Activated naive CD8-positive, alpha-beta T cell treated with anti-CD3 and anti-CD28 coated beads, Interleukin-2, amount 50 U/mL, for 24 hours (primary cell): Measurements from ENCODE around the gene BRF1.

Experiments used
- ATAC-seq: fragments of 150-1000 bp; cut with Tn5 transposase; one replicate; pipeline ENCODE4 v1.10.0; 2021
- DNase-seq: peaks from one replicate; pipeline ENCODE4 v3.0.0; 2021
- H3K27ac Mint-ChIP-seq: one replicate; pipeline ENCODE4 v1.8.0; 2021; ENCODE audit warnings: mild to moderate bottlenecking, mixed read lengths
- H3K27me3 Mint-ChIP-seq: one replicate; pipeline ENCODE4 v1.8.0; 2021; ENCODE audit warnings: mixed read lengths
- H3K36me3 Mint-ChIP-seq: one replicate; pipeline ENCODE4 v1.8.0; 2021; ENCODE audit warnings: low read depth, mixed read lengths
- H3K4me1 Mint-ChIP-seq: one replicate; pipeline ENCODE4 v1.8.0; 2021; ENCODE audit warnings: mixed read lengths
- H3K4me3 Mint-ChIP-seq: one replicate; pipeline ENCODE4 v1.8.0; 2021; ENCODE audit warnings: mild to moderate bottlenecking, moderate library complexity, mixed read lengths
- H3K9me3 Mint-ChIP-seq: one replicate; pipeline ENCODE4 v1.8.0; 2021; ENCODE audit warnings: mixed read lengths

The BRF1 gene

DNA sequence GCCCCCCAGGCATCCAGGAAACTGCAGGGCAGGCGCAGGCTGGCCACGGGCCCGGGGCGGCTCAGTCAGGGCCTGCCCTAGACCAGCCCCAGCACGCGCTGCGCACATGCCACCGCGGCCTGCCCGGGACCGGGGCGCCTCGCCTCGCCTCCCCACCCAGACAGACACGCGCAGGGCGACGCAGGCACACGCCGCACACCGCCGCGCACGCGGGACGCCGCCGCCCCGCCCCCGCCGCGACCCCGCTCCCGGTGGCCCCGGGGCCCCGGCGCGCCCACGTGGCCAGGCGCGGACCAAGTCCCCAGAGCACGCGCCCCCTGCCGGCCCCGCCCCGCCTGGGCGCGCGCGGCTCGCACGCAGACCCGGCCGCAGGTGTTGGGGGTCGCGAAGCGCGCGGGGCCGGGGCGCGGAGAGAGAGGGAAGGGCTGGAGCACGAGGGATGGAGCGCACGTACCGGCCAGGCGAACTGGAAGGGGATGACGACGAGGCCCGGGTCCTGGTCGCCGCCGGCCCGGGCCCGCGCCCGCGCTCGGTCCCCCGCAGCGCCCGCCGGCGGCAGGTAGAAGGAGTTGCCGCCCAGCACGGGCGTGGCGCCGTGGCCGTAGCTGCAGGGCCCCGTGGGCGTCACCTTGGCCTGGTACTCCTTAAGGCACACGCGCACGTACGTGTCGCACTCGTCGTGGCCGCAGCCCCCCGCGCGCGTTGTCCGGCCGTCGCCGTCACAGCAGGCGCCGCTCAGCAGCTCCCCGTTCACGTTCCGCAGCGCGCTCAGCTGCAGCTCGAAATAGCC lies 133.3 kb downstream of the BRF1 start:
- H3K4me1 Mint-ChIP-seq = peaks cover 3% of the 10 kb centered on the region
- ATAC-seq = no peak
- no peak for DNase-seq

DNA sequence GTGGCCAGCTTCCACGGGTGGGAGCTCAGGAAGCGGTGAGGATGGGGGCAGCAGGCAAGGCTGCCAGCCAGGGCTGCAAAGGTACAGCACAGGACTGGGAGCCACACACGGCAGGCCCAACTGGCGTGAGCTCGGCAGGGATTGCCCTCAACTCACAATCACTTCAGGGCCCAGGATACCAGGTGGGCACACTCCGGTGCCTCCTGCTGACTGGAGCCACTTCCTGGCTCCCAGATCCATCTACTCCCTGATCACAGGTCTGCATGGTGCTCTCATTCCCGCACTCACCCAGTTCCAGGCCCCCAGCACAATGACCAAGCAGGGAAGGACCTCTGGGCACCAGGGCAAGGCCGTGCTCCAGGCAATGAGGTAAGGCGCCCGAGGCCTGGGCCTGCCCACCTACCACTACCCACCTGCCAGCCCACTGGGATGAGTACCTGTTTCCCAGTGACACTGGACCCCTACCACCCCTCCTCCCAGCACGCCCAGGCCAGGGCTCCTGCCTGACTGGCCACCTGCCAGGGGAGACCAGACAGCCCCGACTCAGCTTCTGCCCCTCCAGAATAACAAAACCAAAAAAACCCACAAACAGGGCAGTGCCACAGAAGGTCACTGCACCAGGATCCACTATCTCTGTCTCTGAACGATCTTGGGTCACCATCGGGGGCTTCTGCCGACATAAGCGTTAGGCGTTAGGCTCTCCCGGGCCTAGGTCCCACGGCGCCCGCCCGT lies 134.1 kb downstream of the BRF1 start:
- Mint-ChIP-seq H3K27me3 (peaks cover 19% of the 10 kb centered on the region), H3K4me1 (peaks cover 3% of the 10 kb centered on the region), H3K9me3 (no peaks in the 10 kb centered on the region), H3K4me3 (peak overlapping the region; percentile 8), H3K36me3 (no peaks in the 10 kb centered on the region), H3K27ac (no peak overlapping the region)
- no peak for ATAC-seq
- DNase-seq = no peak

More for the DNA sequence above, 133.3 kb downstream of the BRF1 start:
- Mint-ChIP-seq H3K4me3 (no peak overlapping the region), H3K9me3 (no peaks in the 10 kb centered on the region), H3K36me3 (no peaks in the 10 kb centered on the region), H3K27ac (no peak overlapping the region), H3K27me3 (peaks cover 19% of the 10 kb centered on the region)

DNA sequence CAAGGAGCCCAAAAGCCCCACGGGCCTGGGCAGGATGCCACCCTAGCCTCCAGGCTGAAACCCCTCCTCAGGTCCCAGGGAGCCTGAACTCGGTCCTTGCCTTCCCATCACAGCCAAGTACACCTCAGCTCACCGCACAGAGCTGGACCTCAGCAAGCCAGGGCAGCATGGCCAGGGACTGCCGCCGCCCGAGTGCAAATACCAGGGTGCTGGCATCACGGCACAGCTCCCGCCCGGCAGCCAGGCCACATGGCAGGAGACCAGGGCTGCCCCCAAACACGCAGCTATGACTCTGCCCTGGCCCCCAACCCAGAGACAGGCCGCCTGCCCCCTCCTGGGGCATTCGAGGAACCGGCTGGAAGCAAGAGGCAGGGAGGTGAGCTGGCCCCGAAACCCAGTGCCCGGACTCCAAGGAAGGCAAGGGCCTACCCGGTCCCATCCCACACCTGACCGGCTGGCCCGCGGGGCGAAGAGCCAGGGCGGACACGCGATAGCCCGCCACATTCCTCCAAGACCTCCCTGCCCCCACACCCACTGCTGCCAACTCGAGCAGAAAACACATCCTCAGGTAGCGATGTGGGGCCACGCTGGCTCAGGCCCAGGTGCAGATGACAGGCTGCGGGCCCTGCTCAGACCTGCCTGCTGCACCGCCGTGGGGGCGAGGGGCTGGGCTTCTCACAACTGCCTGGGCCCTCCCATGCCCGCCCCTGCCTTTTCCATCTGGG lies 134.9 kb downstream of the BRF1 start:
- no peak overlapping the region for H3K27ac Mint-ChIP-seq
- ATAC-seq (no peak), DNase-seq (no peak)
- peaks cover 3% of the 10 kb centered on the region for H3K4me1 Mint-ChIP-seq
- no peak overlapping the region for H3K4me3 Mint-ChIP-seq
- no peaks in the 10 kb centered on the region for H3K9me3 Mint-ChIP-seq
- H3K27me3 Mint-ChIP-seq = peaks cover 19% of the 10 kb centered on the region
- no peaks in the 10 kb centered on the region for H3K36me3 Mint-ChIP-seq

DNA sequence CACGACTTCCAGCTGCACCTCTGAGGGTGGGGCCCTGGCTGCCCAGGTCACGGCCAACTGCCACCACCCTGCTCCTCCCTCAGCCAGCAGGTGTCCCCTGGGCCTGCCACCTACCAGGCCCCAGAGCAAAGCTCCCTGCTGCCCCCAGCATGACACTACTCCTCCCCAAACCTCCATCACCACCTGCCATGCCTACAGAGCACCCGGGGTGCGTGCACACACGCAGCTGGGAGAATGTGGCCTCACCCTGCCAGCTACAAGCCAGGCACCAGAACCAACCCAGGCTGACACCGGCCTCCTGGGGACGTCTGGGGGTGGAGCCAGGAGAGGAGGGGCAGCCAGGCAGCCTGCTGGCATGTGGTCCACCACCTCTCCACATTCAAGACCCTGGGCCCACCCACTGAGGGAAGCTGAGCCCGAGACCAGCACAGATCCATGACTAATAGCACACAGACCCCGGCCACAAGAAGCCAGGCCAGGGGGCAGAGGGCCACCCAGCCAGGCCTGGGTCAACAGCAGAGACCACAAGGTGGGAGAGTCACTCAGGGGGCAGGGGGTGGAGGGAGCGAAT lies 135.6 kb downstream of the BRF1 start:
- H3K4me3 Mint-ChIP-seq = no peak overlapping the region
- no peak for ATAC-seq
- no peak for DNase-seq
- H3K4me1 Mint-ChIP-seq = peaks cover 3% of the 10 kb centered on the region
- peaks cover 17% of the 10 kb centered on the region for H3K27me3 Mint-ChIP-seq
- H3K9me3 Mint-ChIP-seq = no peaks in the 10 kb centered on the region
- no peaks in the 10 kb centered on the region for H3K36me3 Mint-ChIP-seq
- no peak overlapping the region for H3K27ac Mint-ChIP-seq

DNA sequence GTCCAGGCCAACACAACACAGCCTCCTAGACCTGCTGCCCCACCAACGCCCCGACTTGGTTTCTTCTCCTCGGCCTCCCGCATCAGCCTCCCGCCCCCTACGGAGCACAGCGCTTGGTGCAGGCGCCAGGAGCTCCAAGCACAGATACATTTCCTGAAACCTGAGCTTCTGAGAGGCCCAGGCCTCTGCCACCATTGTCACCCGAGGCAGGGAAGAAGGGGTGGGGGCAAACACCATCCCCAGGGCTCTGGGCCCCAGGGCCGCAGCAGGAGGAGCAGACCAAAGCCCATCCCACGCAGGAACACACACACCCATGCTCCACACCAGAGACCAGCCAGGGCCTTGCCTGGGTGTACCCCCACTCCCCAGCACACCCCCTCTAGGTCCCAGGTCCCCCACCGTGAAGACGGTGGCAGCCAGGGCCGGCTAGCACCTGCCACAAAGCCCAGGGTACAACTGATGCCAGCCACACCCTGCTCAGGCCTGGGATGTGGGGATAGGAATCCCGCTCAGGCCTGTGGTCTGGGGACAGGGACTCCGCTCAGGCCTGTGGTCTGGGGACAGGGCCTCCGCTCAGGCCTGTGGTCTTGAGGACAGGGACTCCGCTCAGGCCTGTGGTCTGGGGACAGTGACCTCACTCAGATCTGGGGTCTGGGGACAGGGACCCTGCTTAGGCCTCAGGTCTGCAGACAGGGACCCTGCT lies 137.6 kb downstream of the BRF1 start:
- peaks cover 7% of the 10 kb centered on the region for H3K27me3 Mint-ChIP-seq
- H3K4me1 Mint-ChIP-seq = no peaks in the 10 kb centered on the region
- no peaks in the 10 kb centered on the region for H3K9me3 Mint-ChIP-seq
- DNase-seq (no peak), ATAC-seq (no peak)
- H3K36me3 Mint-ChIP-seq = no peaks in the 10 kb centered on the region
- H3K27ac Mint-ChIP-seq = no peak overlapping the region
- H3K4me3 Mint-ChIP-seq = no peak overlapping the region

DNA sequence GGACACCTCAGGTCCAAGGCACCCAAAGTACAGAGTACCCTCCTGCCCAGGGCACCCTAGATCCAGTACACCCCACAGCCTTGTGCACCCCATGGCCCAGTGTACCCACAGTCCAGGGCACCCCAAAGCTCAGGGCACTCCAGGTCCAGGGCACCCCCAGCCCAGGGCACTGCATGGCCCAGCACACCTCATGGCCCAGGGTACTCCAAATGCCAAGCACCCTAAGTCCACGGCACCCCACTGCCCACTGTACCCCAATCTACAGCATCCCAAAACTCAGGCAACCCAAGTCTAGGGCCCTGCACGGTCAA lies 138.2 kb downstream of the BRF1 start:
- H3K4me1 Mint-ChIP-seq = no peaks in the 10 kb centered on the region
- peaks cover 7% of the 10 kb centered on the region for H3K27me3 Mint-ChIP-seq
- ATAC-seq = no peak
- no peak overlapping the region for H3K4me3 Mint-ChIP-seq
- H3K9me3 Mint-ChIP-seq = no peaks in the 10 kb centered on the region
- H3K36me3 Mint-ChIP-seq = no peaks in the 10 kb centered on the region
- H3K27ac Mint-ChIP-seq = no peak overlapping the region
- DNase-seq = no peak

DNA sequence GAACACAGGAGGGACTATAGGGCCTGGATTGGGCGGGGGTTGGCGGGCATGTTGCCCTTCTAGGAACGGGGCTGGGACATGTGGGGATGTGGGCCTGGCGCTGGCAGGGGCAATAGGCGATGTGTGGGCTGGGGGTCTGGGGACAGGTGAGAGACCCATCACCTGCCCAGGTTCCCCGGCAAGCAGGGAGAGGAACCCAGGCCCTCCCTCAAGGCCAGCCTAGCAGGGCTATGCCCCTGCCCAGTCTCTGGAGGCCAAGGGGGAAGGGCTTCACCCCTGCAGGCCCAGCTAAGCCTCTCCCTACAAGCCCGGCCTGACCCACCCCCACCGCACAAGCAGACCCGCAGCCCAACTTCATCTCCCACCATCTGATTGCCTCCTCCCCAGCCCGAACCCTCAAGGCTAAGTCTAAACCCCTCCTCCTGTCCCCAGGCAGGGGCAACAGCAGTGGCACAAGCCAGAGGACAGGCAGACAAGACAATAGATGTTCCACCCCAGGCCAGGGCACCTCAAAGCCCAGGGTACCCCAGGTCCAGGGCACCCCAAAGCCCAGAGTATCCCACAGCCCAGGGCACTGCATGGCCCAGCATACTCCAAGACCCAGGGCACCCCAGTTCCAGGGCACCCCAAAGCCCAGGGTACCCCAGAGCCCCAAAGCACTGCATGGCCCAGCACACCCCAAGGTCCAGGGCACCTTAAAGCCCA lies 138.7 kb downstream of the BRF1 start:
- no peak for DNase-seq
- Mint-ChIP-seq H3K36me3 (no peaks in the 10 kb centered on the region), H3K9me3 (no peaks in the 10 kb centered on the region), H3K4me1 (no peaks in the 10 kb centered on the region), H3K27ac (no peak overlapping the region), H3K4me3 (no peak overlapping the region), H3K27me3 (peaks cover 7% of the 10 kb centered on the region)
- peak; percentile 26 for ATAC-seq

DNA sequence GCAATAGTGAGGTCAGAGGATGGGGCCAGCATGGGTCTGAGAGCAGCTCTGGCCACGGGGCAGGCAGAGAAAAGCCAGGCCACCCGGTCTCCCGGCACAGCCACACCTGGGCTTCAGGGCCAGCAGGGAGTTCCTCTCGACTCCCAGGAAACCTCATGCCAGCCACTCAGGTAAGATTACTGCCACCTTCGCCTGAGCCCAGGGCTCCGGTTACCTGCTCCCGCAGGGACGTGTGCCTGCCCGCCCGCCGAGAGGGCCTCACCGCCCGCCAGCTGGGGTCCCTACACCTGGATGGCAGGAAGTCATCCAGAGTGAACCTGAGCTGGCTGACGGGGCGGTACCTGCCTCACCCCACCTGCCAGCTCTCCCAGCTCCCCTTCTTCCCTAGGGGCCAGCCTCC lies 139.5 kb downstream of the BRF1 start:
- ATAC-seq (no peak), DNase-seq (no peak)
- H3K4me3 Mint-ChIP-seq = no peak overlapping the region
- H3K4me1 Mint-ChIP-seq = no peaks in the 10 kb centered on the region
- no peak overlapping the region for H3K27ac Mint-ChIP-seq
- no peaks in the 10 kb centered on the region for H3K9me3 Mint-ChIP-seq
- H3K36me3 Mint-ChIP-seq = no peaks in the 10 kb centered on the region
- H3K27me3 Mint-ChIP-seq = no peaks in the 10 kb centered on the region

DNA sequence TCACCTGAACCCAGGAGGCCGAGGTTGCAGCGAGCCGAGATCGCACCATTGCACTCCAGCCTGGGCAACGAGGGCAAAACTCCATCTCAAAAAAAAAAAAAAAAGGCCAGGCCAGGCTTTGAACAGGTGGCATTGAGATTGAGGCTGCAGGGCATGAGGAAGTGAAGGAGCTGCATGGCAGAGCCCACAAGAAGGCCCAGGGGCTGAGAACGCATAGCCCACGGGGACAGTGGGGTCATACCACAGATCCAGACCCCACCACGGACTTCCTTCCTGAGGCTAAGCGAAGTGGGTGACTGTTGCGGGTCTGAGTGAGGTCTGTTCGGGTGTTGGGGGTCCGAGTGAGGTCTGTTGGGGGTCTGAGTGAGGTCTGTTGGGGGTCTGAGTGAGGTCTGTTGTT lies 140.0 kb downstream of the BRF1 start:
- no peak for ATAC-seq
- H3K27ac Mint-ChIP-seq = no peak overlapping the region

DNA sequence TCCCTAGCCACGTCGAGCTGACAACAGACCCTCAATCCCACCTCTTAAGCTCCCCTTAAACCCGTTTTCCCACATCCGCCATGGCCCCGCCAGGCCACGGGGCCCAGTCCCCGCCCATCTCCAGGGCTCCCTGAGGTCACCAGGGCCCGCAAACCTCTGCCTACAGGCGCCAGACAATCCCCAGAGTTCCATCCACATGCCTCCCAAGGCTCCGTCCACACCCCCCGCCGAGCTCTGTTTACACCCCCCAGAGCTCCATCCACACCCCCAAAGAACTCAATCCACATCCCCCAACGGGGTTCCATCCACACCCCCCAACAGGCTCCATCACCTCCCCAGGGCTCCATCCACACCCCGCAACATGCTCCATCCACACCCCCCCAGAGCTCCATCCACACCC lies 141.5 kb downstream of the BRF1 start:
- DNase-seq (no peak), ATAC-seq (no peak)
- no peaks in the 10 kb centered on the region for H3K9me3 Mint-ChIP-seq
- H3K36me3 Mint-ChIP-seq = no peaks in the 10 kb centered on the region
- no peaks in the 10 kb centered on the region for H3K27me3 Mint-ChIP-seq
- no peak overlapping the region for H3K27ac Mint-ChIP-seq
- no peaks in the 10 kb centered on the region for H3K4me1 Mint-ChIP-seq
- no peak overlapping the region for H3K4me3 Mint-ChIP-seq

More for the DNA sequence above, 140.0 kb downstream of the BRF1 start:
- no peak overlapping the region for H3K4me3 Mint-ChIP-seq
- no peaks in the 10 kb centered on the region for H3K9me3 Mint-ChIP-seq
- no peaks in the 10 kb centered on the region for H3K27me3 Mint-ChIP-seq
- H3K4me1 Mint-ChIP-seq = no peaks in the 10 kb centered on the region
- no peak for DNase-seq
- no peaks in the 10 kb centered on the region for H3K36me3 Mint-ChIP-seq
